Omental fat pad (tissue), 4 donors: ENCODE data around the gene ARRDC1. TPM values are rescaled to one million over a fixed set of nuclear protein-coding genes. Genes with fewer than 3 reads are reported as not detected.

Experiments used
- ATAC-seq: fragments of 150-250 bp; one replicate; pipeline ENCODE4 v1.9.1; 2016; ENCODE audit warnings: mild to moderate bottlenecking, moderate library complexity; ENCODE audit not compliant: low FRiP score
- DNase-seq: peaks from one replicate; pipeline ENCODE4 v3.0.0-alpha.2; 2019; ENCODE audit warnings: low spot score
- CTCF ChIP-seq, 3 donors: fragments of 450-650 bp; IDR thresholded peaks; one replicate each; pipeline ENCODE4 v1.5.1; 2016 to 2017; ENCODE audit warnings: antibody characterized with exemption in 3 of 3, mild to moderate bottlenecking in 3 of 3, moderate library complexity in 2 of 3
- total RNA-seq, 4 donors: library from RNA; depleted of rRNA; stranded (reverse); fragments of >200 nt; gene quantifications; one replicate each; pipeline ENCODE4 v1.1.0, GENCODE V29; 2016

ARRDC1 gene
- total RNA-seq, 4 donors from 2014 or later = 23.4 to 39.2 (median 33.3) TPM

DNA sequence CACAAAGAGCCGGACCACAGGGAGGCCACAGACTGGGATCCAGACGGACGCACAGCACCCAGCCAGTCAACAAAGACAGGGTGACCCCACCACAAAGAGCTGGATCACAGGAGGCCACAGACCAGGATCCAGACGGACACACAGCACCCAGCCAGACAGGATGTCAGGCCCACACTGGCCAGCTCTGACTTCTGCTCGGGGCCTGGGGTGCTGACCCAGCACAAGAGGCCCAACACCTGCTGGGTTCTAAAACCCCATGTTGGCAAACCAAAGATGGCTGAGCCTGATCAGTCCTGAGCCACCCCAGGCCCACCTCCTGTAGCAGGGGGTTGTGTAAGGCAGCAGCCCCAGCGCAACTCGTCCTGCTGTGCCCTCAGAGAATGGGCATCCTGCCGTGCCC lies 21.5 kb upstream of the ARRDC1 start:
- no peak for TF ChIP-seq CTCF (IDR thresholded peaks at IDR 0.05)
- ATAC-seq (no peak), DNase-seq (no peak)

DNA sequence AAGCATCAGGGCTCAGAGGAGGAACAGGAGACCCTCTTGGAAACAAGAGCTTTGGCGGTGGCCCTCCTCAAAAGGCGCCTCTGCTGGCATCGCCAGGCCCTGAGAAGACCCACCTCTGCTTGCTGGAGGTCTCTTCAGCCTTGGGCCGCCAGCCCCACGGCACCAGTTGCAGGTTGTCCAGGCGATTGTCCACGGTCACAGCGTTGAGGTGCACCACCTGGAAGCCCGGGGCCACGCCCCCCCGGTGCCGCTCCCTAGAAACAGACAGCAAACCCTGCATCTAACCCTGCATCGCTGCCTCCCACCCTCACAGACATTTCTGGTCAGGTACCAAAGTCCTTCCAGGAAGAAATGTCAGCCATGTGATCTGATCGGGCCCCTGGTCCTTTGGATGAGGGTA lies 18.6 kb upstream of the ARRDC1 start:
- DNase-seq (no peak), ATAC-seq (no peak)
- no peak for TF ChIP-seq CTCF (IDR thresholded peaks at IDR 0.05)

GRCh38 chr9:137588311-137588710 lies 17.2 kb upstream of the ARRDC1 start:
- DNase-seq (no peak), ATAC-seq (no peak)
- no peak for TF ChIP-seq CTCF (IDR thresholded peaks at IDR 0.05)

GRCh38 chr9:137588891-137589290 lies 16.6 kb upstream of the ARRDC1 start:
- ATAC-seq = no peak
- no peak for TF ChIP-seq CTCF (IDR thresholded peaks at IDR 0.05)
- DNase-seq = no peak

DNA sequence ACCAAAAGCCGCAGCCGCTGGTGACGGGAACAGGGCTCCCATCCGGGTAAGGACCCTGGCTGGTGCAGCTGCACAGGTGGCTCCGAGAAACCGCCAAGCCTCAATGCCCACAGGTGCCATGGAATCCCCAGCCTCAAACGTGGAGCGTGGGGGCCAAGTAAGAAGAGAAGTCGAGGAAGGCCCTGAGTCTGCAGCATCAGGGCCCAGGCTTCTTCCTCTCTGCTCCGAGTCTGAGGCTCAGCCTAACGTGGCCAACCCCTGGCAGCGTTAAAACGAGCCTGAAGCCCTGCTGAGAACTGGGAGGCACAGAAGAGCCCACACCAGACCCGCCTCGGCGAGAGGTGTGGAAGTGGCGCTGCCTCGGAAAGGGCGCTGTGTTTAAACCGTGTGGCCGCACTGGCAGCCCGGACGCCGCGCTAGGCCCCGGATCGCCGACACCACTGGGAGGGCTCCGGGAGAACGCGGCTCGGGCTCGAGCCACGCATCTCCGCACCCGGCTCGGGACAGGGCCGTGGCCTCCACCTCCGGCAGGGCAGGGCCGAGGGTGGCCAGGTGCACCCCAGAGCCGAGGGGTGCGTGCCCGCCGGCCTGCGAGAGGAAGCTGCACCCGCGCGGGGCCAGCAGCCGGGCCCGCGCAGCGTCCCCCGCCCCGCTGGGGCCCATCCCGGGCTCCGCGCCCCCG lies 15.9 kb upstream of the ARRDC1 start:
- ATAC-seq = peak; percentile 11
- no peak for DNase-seq
- no peak for TF ChIP-seq CTCF (IDR thresholded peaks at IDR 0.05)

DNA sequence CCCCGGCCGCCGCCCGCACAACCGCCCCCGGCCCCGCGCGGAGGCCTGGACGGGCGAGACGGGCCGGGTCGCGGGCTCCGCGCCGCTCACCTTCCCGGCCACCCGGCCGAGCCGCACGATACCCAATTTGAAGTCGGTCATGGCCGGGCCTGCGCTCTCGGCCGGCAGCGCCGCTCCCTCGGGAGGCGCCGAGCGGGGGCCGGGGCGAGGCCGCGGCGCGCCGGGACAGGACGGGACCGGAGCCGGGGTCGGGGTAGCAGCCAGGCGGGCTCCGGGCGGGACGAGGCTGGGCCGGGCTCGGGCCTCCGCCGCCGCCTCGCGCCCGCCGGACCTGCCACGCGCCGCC lies 15.4 kb upstream of the ARRDC1 start:
- TF ChIP-seq CTCF (IDR thresholded peaks at IDR 0.05) = no peak
- DNase-seq = no peak
- peak; percentile 18 for ATAC-seq
